Stimulated activated CD8-positive, alpha-beta memory T cell treated with anti-CD3 and anti-CD28 coated beads, Interleukin-15, amount 100 ng/mL, for 48 hours (primary cell): ENCODE data around the gene CDK14.
"Not testable (repeated sequence)": the region's sequence is repeated elsewhere in the genome, so short reads cannot be mapped to it uniquely, and the experiment has no call there.

Experiments used
- DNase-seq, 2 donors: peaks; one replicate each; pipeline ENCODE4 v3.0.0-alpha.2; 2020; ENCODE audit warnings: low read depth in 2 of 2

CDK14 gene

GRCh38 chr7:90717296-90718060 is 121.4 kb downstream of the CDK14 start:
- no peak for DNase-seq

GRCh38 chr7:90719155-90719554 is 123.0 kb downstream of the CDK14 start:
- no peak for DNase-seq

- DNase-seq, result no peak
Measured at GRCh38 chr7:90720984-90721760, 125.1 kb downstream of the CDK14 start.

GRCh38 chr7:90721869-90722431 is 125.8 kb downstream of the CDK14 start:
- DNase-seq, result no peak

- DNase-seq, result no peak
Measured at GRCh38 chr7:90723233-90723632, 127.1 kb downstream of the CDK14 start.

- no peak for DNase-seq
Measured at GRCh38 chr7:90723866-90724265, 127.7 kb downstream of the CDK14 start.

- no peak for DNase-seq
Measured at GRCh38 chr7:90726120-90726519, 130.0 kb downstream of the CDK14 start.

GRCh38 chr7:90726623-90727022 is 130.5 kb downstream of the CDK14 start:
- DNase-seq, result no peak

- DNase-seq, result no peak
Measured at GRCh38 chr7:90727412-90727811, 131.3 kb downstream of the CDK14 start.

- no peak for DNase-seq
Measured at GRCh38 chr7:90728568-90728967, 132.4 kb downstream of the CDK14 start.

GRCh38 chr7:90735611-90736280 is 139.6 kb downstream of the CDK14 start:
- DNase-seq, result not testable (repeated sequence)

- DNase-seq, result no peak
Measured at GRCh38 chr7:90736316-90736715, 140.2 kb downstream of the CDK14 start.

GRCh38 chr7:90736968-90737939 is 141.1 kb downstream of the CDK14 start:
- no peak for DNase-seq

- no peak for DNase-seq
Measured at GRCh38 chr7:90738249-90738648, 142.1 kb downstream of the CDK14 start.

GRCh38 chr7:90739716-90740115 is 143.6 kb downstream of the CDK14 start:
- DNase-seq, result no peak

GRCh38 chr7:90740386-90740785 is 144.3 kb downstream of the CDK14 start:
- DNase-seq, result no peak

- DNase-seq, result no peak
Measured at GRCh38 chr7:90743626-90744025, 147.5 kb downstream of the CDK14 start.

GRCh38 chr7:90747516-90747915 is 151.4 kb downstream of the CDK14 start:
- no peak for DNase-seq

- no peak for DNase-seq
Measured at GRCh38 chr7:90749262-90749661, 153.1 kb downstream of the CDK14 start.

GRCh38 chr7:90749774-90750173 is 153.7 kb downstream of the CDK14 start:
- DNase-seq, result no peak

GRCh38 chr7:90751595-90751994 is 155.5 kb downstream of the CDK14 start:
- no peak for DNase-seq
